NCI-H345 (cell line): ENCODE measurements around the gene LRRC3.
A peak's percentile ranks its signal among the peaks of the same experiment; 100 is the strongest.
"Not testable (repeated sequence)": the region's sequence is repeated elsewhere in the genome, so short reads cannot be mapped to it uniquely, and the experiment has no call there.

Source experiments
- DNase-seq: peaks from one replicate; lab custom pipeline; 2025; lab: John Stamatoyannopoulos, UW

LRRC3 gene, protein sequence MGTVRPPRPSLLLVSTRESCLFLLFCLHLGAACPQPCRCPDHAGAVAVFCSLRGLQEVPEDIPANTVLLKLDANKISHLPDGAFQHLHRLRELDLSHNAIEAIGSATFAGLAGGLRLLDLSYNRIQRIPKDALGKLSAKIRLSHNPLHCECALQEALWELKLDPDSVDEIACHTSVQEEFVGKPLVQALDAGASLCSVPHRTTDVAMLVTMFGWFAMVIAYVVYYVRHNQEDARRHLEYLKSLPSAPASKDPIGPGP

DNA sequence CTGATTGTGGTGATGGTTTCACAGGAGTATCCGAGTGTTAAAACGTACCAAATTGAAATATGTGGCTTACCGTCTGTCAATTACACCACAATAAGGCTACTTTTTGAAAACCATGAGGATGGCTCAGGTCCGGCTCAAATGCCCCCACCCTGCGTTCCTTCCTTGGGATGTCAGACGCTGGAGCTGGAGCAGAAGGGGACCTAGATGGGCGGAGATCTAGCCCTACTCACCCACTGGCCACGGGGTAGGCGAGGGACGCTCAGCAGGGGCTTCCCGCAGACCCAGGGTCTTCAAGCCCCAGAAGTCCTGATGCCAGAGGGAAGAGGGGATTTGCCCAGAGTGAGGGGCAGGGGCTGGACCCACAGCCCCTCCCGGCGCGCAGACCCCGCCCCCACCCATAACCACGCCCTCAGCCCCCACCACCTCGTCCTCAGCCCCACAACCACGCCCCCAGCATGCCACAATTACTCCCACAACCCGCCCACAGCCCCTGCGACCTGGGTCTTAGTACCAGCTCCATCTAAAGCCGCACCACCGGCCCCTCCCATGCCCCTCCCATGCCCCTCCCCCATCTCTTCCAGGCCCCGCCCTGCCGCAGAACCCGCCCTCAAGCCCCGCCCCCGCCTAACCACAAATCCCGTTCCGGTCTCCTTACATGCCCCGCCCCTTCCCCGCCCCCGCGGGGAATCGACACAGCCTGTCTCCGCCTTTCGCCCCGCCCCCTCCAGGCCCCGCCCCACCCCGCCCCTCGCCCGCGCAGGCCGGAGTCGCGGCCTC lies at the start of gene LRRC3:
Gene LRRC3 (plus strand): TSS at position 764 of the 777 bp plus-strand sequence. CDS start 1,135 bp downstream, outside the sequence.
- peak; percentile 95 for DNase-seq

DNA sequence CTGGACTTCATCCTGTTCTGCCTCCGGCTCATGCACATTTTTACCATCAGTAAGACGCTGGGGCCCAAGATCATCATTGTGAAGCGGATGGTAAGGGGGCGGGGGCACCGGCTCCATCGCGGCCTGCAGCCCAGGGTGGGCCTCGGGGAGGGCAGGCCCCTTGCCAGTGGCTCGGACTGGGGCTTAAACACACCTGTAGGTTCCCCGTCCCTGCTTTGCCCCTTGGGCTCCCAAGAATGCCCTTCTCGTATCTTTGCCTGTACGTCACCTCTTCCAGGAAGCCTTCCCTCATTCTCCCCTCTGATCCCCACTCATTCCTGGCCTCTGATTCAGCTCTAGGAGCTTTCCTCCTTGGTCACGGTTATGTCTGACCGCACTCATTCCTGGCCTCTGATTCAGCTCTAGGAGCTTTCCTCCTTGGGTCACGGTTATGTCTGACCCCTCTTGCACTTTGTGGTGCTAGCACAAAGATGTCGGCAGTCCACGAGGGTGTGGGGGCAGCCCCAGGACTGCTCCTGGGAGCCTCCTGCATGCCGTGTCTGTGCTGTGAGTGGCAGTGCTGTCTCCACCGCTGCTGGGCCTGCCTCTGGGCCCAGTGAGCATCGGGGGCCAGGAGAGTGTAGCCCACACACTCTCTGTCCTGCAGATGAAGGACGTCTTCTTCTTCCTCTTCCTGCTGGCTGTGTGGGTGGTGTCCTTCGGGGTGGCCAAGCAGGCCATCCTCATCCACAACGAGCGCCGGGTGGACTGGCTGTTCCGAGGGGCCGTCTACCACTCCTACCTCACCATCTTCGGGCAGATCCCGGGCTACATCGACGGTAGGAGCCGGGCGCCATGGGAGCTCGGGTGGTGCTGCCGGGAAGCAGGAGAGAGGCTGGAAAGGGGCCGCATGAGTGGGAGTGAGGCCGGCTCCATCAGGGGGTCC lies 49.1 kb upstream of the LRRC3 start:
- no peak for DNase-seq

DNA sequence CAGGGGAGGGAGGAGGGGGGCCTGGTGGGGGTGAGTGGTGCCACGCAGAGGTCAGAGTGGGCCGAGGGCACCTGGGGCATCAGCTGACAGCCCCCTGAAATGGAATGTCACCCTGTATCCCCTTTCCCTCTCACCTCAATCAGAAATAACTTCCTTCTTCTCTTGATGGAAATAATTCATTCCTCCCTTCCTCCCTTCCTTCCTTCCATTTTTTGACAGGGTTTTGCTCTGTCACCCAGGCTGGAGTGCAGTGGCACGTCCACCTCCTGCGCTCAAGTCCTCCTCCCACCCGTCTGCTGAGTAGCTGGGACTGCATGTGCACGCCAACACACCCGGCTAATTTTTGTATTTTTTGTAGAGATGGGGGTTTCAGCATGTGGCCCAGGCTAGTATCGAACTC lies 48.4 kb upstream of the LRRC3 start:
- DNase-seq = no peak

DNA sequence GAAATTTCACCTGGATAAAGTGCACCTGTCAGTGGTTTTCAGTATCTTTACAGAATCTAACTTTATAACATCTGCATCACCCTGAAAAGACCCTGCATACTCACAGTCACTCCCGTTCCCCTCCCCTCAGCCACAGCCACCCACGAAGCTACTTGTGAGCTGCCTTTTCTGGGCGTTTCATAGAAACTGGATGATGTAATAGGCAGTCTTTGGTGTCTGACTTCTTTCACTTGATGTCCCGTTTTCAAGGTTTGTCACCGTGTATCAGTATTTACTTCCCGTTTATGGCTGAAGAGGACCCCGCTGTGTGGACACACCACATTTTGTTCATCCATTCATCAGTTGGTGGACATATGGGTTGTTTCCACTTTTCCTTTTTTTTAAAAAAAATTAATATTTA lies 47.8 kb upstream of the LRRC3 start:
- no peak for DNase-seq

DNA sequence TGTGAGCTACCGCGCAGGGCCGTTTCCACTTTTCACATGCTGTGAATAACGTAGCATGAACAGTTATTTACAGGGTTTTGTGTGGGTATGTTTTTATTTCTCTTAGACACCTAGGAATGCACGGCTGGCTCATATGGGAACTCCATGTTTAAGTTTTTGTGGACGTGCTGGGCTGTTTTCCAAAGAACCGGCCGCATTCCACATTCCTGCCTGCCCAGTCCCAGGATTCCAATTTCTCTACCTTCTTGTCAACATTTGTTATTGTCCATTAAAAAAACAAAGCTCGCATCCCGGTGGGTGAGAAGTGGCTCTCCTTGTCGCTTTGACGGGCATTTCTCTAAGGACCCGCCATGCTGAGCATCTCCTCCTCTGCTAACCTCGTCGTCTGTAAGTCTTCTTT lies 47.1 kb upstream of the LRRC3 start:
- no peak for DNase-seq

DNA sequence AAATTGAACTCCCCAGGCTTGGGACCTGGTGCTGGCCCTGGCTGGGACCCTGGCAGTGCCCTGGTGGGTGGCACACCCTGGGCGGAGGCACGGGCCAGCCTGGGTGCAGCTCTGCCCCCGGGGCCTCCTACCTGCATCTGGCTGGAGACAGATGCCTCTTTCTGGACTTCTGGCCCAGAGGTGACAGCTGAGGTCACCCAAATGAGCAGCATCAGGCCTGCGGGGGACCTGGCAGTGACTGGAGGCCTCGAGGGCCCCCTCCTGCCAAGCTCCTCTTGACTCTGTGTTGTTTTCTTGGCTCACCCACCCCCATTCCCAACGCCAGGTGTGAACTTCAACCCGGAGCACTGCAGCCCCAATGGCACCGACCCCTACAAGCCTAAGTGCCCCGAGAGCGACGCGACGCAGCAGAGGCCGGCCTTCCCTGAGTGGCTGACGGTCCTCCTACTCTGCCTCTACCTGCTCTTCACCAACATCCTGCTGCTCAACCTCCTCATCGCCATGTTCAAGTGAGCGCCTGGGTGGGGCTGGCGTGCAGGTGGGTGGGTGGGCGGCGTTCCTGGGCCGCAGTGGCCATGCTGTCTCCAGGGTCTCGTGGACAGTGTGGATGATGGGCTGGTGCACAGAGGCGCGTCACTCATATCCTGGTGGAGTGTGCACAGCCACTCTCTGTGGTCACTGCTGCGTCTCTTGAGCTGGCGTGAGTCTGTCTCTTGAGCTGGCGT lies 41.6 kb upstream of the LRRC3 start:
- no peak for DNase-seq

DNA sequence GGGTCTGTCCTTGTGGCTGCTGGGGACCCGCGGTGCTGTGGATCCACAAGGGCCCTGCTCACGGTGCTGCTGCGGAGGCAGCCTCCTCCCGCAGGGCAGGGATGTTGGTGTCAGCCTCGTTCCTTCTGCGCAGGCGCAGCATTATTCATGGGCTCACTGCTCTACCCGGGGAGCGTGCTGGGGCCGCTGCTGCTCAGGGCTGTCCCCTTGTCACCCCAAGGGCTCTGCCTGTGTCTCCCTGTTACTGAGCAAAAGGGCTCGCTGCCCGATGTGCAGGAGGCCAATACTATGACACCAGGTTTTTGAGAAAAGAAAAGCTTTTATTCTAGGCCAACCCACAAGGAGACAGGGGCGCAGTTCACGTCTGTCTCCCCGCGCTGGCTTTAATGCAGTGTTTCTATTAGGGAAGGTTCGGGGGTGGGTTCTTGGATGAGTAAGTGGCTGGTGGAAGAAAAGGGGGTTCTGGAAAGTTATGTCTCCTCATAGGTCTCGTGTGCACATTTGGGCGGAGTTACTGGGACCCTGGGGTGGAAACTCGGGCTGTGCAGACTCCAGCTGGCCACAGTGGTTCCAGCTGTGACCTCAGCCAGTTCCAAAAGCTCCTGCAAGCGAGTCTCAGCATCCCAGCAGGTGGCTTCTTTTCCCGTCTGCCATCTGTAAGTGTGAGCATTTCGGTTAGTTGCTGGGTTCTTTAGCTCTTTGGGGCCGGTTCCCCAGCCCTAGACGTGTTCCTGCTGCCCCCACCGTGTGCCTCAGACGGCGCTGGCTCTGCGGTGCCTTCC lies 40.8 kb upstream of the LRRC3 start:
- DNase-seq = no peak

DNA sequence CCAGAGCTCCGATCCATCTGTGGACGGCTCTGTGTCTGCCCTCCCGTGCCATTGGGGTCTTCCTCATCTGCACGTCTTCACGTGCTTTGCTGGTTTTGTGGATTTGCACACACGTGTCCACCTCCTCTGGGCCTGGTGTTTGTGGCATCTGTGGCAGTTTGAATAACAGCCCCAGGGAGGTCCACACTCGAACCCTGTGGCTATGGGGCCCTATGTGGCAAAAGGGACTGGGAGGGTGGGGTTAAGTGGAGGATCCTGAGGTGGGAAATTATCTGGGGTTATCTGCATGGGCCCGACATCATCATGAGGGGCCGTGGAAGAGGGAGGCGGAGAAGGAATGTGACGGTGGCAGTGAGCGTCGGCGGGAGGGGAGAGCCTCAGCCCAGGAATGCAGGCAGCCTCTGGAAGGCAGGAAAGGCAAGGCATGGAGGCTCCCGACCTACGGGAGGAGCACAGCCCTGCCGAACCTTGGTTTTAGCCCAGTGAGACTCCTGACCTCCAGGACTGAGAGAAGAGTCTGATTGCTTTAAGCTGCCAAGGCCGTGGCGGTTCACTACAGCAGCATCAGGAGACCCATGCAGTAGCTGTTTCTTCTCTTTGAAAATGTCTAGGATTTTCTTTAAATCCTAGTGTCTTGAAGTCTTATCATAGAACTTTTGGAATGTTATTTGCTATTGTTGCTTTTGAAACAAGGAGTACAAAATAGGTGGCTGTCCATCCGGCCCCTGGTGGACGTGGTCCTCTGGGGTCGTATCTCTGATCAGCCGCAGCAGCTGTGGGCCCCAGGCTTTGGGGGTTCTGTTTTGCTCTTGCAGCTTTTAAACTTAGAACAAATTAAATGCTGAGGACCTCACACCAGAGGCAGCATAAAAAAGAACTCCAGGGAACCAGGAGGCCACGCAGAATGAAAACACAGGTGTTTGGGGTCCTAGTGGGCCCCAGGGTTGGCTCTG lies 40.0 kb upstream of the LRRC3 start:
- no peak for DNase-seq

DNA sequence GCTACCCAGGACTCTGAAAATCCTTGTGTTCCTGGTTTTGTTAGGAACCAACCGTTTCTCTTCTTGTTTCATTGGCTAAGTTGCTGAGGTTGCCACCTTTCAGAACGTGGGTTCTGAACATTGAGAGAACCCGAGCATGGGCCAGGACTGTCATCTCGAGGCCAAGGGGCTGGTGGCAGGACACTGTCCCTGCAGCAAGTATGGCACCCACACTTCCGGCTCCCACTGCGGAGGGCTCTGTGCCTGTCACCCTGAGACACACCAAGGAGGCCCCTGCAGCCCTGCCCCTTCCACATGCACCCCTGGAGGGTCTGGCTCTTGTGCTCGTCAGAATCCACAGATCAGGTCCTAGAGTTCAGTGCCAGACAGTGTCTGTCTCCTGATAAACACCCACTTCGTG lies 39.1 kb upstream of the LRRC3 start:
- no peak for DNase-seq

DNA sequence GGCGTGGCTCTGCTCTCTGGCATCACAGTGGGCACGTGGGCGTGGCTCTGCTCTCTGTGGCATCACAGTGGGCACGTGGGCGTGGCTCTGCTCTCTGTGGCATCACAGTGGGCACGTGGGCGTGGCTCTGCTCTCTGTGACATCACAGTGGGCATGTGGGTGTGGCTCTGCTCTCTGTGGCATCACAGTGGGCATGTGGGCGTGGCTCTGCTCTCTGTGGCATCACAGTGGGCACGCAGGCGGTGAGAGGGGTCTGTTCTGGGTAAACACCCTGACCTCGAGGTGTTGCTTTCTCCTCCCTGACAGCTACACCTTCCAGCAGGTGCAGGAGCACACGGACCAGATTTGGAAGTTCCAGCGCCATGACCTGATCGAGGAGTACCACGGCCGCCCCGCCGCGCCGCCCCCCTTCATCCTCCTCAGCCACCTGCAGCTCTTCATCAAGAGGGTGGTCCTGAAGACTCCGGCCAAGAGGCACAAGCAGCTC lies 37.6 kb upstream of the LRRC3 start:
- not testable (repeated sequence) for DNase-seq

DNA sequence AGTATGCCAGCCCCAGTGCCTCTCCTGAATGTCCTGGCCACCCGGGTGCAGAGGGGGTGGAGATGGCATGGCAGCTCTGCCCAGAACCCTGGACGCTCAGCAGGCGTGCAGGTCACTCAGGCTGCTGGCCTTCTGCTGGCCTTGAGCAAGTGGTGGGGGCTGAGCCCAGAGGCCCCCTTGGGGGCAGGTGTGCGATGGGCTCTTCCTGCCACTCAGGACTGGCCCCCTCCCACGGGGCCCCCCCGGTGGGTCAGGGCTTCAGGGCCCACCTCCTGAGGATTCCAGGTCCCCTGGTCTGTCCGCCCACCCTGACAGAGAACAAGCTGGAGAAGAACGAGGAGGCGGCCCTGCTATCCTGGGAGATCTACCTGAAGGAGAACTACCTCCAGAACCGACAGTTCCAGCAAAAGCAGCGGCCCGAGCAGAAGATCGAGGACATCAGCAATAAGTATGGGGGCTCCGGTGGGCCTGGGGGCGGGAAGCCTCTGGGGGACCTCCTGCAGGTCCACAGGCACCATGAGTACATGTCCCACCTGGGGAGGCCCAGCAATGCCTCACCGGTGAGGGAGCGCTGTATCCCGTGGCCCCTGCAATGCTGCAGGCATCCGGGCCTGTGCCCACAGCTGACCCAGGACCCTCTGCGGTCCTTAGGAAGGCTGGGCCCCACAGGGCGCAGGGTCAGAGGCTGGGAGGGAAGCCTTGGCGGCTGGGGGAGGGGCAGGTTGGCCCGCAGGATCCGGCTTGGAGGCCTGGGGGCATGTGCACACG lies 37.0 kb upstream of the LRRC3 start:
- no peak for DNase-seq

DNA sequence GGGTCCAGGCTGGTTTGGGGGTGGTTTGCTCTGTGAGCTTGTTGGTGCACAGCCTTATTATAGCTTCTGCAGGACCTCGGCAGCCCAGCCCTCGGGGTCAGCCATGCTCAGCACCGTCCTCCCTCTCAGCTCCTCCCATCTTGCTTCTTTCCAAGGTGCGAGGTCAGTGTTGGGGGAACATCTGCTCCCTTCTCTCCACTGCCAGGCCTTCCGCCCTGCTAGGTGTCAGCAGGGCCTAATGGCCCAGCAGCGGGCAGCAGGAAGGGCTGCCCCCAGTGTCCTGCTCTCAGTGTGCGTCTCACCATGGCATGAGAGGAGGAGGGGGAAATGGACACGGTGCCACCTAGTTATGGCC lies 36.5 kb upstream of the LRRC3 start:
- DNase-seq = no peak

DNA sequence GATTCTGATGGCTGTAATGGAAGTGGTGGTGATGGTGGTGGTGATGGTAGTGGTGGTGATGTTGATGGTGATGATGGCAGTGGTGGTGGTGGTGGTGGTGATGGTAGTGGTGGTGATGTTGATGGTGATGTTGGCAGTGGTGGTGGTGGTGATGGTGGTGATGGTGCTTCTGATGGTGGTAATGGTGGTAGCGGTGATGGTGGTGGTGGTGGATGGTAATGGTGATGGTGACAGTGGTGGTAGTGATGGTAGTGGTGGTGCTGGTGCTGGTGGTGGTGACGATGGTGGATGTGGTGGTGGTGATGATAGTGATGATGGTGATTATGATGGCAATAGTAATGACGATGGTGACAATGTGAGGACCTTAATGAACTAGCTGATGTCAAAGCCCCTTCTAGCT lies 35.6 kb upstream of the LRRC3 start:
- no peak for DNase-seq

DNA sequence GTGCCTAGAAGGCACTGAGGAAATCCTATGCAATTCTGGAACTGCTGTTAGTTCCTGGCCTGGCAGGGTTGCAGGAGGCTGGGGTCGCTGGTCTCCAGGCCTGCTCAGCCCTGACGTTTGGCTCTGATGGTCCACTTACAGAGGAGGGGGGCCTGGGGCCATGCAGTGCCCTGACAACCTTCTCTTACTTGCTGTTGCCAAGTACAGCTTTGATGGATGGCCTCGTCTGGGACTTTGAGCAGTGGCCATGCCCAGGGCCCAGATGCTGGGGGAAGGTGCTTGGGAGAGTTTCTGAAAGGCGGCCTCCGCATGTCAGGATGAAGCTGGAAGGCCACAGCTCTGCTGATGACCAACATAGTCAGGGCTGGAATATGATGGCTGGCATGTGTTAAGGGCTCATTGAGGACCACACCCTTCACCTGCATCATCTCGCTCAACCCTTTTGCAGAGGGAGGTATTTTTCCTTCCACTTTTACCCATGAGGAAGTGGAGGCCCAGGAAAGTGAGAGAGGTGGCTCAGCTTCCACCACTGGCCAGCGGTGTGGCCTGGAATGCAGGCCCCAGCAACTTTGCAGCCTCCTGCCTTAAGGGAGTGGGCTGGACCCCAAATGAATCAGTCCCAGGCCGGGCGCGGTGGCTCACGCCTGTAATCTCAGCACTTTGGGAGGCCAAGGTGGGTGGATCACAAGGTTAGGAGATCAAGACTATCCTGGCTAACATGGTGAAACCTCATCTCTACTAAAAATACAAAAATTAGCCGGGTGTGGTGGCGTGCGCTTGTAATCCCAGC lies 34.7 kb upstream of the LRRC3 start:
- no peak for DNase-seq

DNA sequence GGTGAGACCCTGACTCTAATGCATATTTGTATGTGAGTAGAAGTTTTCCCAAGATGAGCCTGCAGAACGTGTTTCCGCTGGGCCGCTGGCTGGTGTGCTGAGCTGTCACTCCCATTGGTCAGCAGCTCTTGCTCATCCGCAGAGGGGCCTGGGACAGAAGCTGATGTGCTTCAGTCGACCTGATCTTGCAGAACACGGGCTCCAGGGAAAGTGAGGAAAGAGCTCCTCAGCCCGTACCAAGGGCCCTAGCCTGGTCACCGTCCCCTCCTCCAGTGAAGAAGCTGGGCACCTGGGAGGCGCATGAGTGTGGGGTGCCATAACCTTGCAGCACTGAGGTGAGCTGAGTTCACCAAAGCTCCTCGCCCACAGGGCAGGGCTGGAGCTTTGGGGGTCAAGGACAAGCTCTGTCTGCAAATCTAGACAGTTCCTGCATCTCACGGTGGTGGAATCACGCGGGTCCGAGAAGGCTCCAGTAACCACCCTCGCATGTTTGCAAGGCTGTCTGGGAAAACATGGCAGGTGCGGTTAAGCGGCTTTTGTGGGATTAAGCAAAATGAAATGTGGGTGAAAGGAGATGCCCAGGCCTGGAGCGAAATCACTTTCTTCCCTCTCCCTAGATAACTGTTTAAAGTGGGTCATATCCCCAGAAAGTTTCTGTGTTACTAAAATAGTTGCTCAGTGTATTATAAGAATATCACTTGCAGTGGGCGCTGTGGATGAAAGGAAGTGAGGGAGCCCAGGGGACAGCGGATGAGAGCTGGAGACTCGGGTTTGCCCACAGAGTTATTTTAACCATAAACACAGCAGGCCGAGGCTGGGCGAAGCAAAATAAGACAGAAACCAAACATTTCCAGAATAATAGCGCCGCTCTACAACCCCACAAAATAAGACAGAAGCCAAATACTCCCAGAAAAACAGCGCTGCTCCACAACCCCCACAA lies 33.1 kb upstream of the LRRC3 start:
- no peak for DNase-seq

DNA sequence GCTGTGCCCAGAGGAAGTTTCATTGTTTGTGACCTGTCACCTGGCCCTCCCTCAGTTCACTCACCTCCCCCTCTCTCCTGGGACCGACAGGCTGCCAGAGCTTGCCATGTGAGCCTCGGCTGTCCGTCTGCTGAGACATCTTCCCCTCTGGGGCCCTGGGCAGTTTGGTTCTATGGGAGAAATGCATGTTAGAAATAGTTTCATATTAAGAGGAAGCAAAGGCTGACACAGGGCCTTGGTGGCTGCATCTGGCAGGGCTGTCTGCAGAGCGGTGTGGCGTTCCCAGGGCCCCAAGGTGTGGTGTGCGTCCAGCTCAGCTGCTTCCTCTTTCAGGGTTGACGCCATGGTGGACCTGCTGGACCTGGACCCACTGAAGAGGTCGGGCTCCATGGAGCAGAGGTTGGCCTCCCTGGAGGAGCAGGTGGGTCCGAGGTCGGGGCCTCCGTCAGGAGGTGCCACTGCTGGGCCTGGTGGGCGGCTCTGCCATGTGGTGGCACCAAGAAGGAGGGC lies 31.9 kb upstream of the LRRC3 start:
- DNase-seq = no peak
